ENCODE data around the gene PTPRN2. TPM values are rescaled to one million over a fixed set of nuclear protein-coding genes. Genes with fewer than 3 reads are reported as not detected.

Gene PTPRN2
- total RNA-seq, 1 donor from 2014 or later, result 11.4 TPM

DNA sequence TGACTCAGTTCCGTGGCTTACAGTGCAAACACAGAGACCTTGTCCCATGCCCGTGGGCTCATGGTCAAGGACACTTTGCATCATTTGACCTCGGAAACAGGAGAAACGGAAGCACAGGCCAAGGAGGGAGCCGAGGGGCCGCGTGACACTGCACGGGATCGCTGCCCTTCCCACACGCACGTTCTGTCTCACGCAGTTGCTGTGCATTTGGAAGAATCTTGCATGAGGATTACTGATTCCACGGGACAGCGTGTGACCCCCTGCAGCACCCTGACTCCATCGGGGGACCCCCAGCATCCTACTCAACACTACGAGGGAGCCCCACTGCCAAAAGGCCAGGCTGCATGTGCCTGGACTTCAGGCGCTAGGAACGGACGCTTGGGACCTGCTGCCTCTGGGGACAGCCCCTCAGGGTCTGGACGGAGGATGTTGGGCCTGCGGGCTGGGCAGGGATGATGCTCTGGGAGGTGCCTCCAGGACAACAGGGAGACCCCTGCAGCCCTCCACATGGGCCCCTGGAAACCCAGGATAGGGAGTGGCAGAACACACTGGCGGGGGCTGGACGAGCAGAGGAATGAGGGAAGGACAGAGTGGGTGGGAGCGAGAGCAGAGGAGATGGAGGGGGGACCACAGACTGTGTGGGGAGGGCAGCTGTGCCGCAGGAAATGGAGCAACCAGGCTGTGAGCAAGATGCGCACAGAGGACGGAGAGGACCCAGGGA lies 1028.6 kb downstream of the PTPRN2 start:
- Mint-ChIP-seq H3K4me1 (ENCODE audit: low read depth) (peaks cover 2% of the 10 kb centered on the region), H3K36me3 (ENCODE audit: insufficient read depth) (no peaks in the 10 kb centered on the region), H3K27me3 (no peaks in the 10 kb centered on the region), H3K9me3 (ENCODE audit: low read depth) (no peaks in the 10 kb centered on the region), H3K27ac (no peak overlapping the region), H3K4me3 (ENCODE audit: low read depth) (no peak overlapping the region)
- no peak for DNase-seq (ENCODE audit: low spot score, unreplicated experiment)
- TF ChIP-seq CTCF (IDR thresholded peaks at IDR 0.05; ENCODE audit: unreplicated experiment), result no peak

DNA sequence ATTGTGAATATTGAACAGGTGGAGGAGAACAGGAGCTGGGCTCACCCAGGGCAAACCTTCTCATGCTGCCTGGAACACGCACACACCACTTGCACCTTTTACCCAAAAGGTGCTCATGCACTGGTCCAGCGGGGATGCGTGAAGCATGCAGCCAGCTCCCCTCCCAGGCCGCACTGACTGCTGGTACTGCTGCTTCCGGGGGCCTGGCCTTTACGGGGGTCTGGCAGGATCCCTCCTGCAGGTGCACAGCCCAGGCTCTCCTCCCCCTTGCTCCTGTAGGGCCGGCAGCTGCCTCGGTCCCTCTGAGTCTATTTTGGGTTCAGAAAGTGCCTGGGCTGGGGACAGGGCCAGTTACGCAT lies 1029.1 kb downstream of the PTPRN2 start:
- Mint-ChIP-seq H3K4me3 (ENCODE audit: low read depth) (no peak overlapping the region), H3K27ac (no peak overlapping the region), H3K4me1 (ENCODE audit: low read depth) (peaks cover 2% of the 10 kb centered on the region), H3K36me3 (ENCODE audit: insufficient read depth) (no peaks in the 10 kb centered on the region), H3K9me3 (ENCODE audit: low read depth) (no peaks in the 10 kb centered on the region), H3K27me3 (peaks cover 2% of the 10 kb centered on the region)
- TF ChIP-seq CTCF (IDR thresholded peaks at IDR 0.05; ENCODE audit: unreplicated experiment), result no peak
- no peak for DNase-seq (ENCODE audit: low spot score, unreplicated experiment)

DNA sequence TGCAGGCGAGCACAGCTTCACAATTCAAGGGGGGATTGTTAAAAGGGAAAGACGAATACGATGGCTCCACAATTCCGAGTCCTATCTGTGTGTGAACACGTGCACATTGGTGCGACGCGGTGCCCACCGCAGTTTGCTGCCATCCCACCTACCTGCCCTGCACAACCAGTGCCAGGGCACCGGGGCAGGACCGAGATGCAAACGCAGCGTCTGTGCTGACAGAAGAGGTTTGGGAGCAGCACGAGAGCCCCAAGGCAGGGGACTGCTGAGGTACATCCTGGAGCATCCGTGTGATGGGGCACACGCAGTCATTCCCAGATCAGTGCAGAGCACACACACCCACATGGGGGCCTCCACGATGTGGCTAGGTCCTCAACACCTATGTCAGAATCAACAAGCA lies 1029.6 kb downstream of the PTPRN2 start:
- H3K27me3 Mint-ChIP-seq, result peaks cover 6% of the 10 kb centered on the region
- no peak overlapping the region for H3K4me3 Mint-ChIP-seq (ENCODE audit: low read depth)
- H3K36me3 Mint-ChIP-seq (ENCODE audit: insufficient read depth), result no peaks in the 10 kb centered on the region
- peaks cover 2% of the 10 kb centered on the region for H3K4me1 Mint-ChIP-seq (ENCODE audit: low read depth)
- H3K9me3 Mint-ChIP-seq (ENCODE audit: low read depth), result no peaks in the 10 kb centered on the region
- no peak for TF ChIP-seq CTCF (IDR thresholded peaks at IDR 0.05; ENCODE audit: unreplicated experiment)
- no peak for DNase-seq (ENCODE audit: low spot score, unreplicated experiment)
- no peak overlapping the region for H3K27ac Mint-ChIP-seq

DNA sequence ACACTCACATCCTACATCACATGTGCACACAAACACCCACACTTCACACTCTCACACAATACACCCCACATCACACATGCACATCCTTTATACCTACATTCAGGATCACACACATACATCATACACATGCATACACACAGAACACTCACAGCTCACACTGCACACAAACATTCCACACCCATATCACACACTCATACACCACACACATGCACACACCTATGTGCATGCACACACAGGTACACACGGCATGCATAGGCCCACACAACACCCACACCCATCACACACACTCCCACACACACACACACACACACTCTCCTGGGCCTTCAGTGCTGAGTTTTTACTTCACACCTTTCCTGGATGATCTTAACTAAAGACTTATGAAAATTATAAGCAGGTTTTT lies 1030.4 kb downstream of the PTPRN2 start:
- no peak for DNase-seq (ENCODE audit: low spot score, unreplicated experiment)

GRCh38 chr7:157556642-157556944 lies 1031.0 kb downstream of the PTPRN2 start:
- Mint-ChIP-seq H3K4me3 (ENCODE audit: low read depth) (no peak overlapping the region), H3K9me3 (ENCODE audit: low read depth) (no peaks in the 10 kb centered on the region), H3K27me3 (peaks cover 11% of the 10 kb centered on the region), H3K36me3 (ENCODE audit: insufficient read depth) (no peaks in the 10 kb centered on the region), H3K27ac (no peak overlapping the region), H3K4me1 (ENCODE audit: low read depth) (peaks cover 2% of the 10 kb centered on the region)
- DNase-seq (ENCODE audit: low spot score, unreplicated experiment), result no peak
- TF ChIP-seq CTCF (IDR thresholded peaks at IDR 0.05; ENCODE audit: unreplicated experiment), result no peak

More for the DNA sequence above, 1030.4 kb downstream of the PTPRN2 start:
- Mint-ChIP-seq H3K4me1 (ENCODE audit: low read depth) (peaks cover 2% of the 10 kb centered on the region), H3K4me3 (ENCODE audit: low read depth) (no peak overlapping the region), H3K27ac (no peak overlapping the region), H3K36me3 (ENCODE audit: insufficient read depth) (no peaks in the 10 kb centered on the region), H3K27me3 (peaks cover 11% of the 10 kb centered on the region), H3K9me3 (ENCODE audit: low read depth) (no peaks in the 10 kb centered on the region)
- no peak for TF ChIP-seq CTCF (IDR thresholded peaks at IDR 0.05; ENCODE audit: unreplicated experiment)
